Neural crest cell (in vitro differentiated cells): ENCODE results near the gene PRKG2. TPM values are rescaled to one million over a fixed set of nuclear protein-coding genes. Genes with fewer than 3 reads are reported as not detected.

Experiments used
- DNase-seq: peaks from one replicate; pipeline ENCODE4 v3.0.0; 2021; ENCODE audit warnings: low read depth, mixed read lengths, low spot score
- H3K27ac Mint-ChIP-seq: one replicate; pipeline ENCODE4 v1.8.0; 2021; ENCODE audit warnings: mild to moderate bottlenecking, mixed read lengths; ENCODE audit not compliant: unreplicated experiment
- H3K27me3 Mint-ChIP-seq: 2 replicates; pipeline ENCODE4 v1.8.0; 2021; ENCODE audit warnings: low read depth, mild to moderate bottlenecking, mixed read lengths
- H3K36me3 Mint-ChIP-seq: 2 replicates; pipeline ENCODE4 v1.8.0; 2021; ENCODE audit warnings: low read depth, mild to moderate bottlenecking, mixed read lengths
- H3K4me1 Mint-ChIP-seq: 2 replicates; pipeline ENCODE4 v1.8.0; 2021; ENCODE audit warnings: mixed read lengths
- H3K4me3 Mint-ChIP-seq: one replicate; pipeline ENCODE4 v1.8.0; 2021; ENCODE audit warnings: mild to moderate bottlenecking, mixed read lengths
- H3K9me3 Mint-ChIP-seq: 2 replicates; pipeline ENCODE4 v1.8.0; 2021; ENCODE audit warnings: mixed read lengths
- total RNA-seq: library from RNA; stranded (reverse); gene quantifications from 2 replicates; pipeline ENCODE4 v1.2.1, GENCODE V29; 2021
- TF ChIP-seq, protein P1 (sequence below): fragments of 200-600 bp; sonication (generic); conservative IDR thresholded peaks from 2 replicates; pipeline ENCODE4 v1.5.0; 2021; ENCODE audit warnings: antibody characterized with exemption, mild to moderate bottlenecking

The PRKG2 gene
- total RNA-seq, 1 donor from 2014 or later = 0.77 TPM

DNA sequence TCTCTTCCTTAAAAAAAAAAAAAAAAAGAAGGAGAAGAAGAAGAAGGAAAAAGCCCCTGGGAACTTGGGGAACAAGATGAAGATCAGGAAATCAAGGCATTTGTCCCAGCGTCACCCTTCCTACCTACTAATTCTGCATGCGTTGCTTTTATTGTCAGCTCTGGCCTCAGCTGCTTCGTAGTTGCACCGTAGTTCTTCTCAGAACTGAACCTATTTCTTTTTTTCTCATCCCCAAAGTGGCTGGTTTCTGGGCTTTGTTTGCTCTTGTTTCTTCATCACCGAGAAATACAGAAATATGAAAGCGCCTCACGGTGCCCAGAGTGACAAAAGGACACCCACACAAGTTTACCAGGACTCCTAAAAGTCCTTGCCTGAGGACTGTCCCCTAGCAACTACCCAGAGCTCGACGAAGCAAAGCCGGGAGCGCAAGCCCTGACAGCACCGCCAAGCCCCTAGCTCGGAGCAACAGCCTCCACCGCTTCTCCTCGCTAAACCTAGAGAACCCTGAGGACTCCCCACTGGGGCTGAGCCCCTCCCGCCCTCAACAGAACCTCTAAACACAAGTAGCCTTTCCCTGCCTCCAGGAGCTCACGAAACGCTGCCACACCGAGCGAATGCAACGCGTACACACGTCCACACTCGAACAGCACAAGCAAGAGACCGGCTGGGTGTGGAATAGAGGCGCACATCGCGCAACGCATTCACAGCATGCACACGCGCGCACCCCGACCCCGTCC, 710 bp downstream of the PRKG2 start:
- peaks cover 12% of the 10 kb centered on the region for H3K4me1 Mint-ChIP-seq
- no peak overlapping the region for H3K27ac Mint-ChIP-seq
- peaks cover 44% of the 10 kb centered on the region for H3K27me3 Mint-ChIP-seq
- peaks cover under 1% of the 10 kb centered on the region for H3K9me3 Mint-ChIP-seq
- TF ChIP-seq, protein P1, sequence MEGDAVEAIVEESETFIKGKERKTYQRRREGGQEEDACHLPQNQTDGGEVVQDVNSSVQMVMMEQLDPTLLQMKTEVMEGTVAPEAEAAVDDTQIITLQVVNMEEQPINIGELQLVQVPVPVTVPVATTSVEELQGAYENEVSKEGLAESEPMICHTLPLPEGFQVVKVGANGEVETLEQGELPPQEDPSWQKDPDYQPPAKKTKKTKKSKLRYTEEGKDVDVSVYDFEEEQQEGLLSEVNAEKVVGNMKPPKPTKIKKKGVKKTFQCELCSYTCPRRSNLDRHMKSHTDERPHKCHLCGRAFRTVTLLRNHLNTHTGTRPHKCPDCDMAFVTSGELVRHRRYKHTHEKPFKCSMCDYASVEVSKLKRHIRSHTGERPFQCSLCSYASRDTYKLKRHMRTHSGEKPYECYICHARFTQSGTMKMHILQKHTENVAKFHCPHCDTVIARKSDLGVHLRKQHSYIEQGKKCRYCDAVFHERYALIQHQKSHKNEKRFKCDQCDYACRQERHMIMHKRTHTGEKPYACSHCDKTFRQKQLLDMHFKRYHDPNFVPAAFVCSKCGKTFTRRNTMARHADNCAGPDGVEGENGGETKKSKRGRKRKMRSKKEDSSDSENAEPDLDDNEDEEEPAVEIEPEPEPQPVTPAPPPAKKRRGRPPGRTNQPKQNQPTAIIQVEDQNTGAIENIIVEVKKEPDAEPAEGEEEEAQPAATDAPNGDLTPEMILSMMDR = no peak
- no peaks in the 10 kb centered on the region for H3K36me3 Mint-ChIP-seq
- peak; percentile 12 for DNase-seq
- H3K4me3 Mint-ChIP-seq = peak overlapping the region; percentile 86

DNA sequence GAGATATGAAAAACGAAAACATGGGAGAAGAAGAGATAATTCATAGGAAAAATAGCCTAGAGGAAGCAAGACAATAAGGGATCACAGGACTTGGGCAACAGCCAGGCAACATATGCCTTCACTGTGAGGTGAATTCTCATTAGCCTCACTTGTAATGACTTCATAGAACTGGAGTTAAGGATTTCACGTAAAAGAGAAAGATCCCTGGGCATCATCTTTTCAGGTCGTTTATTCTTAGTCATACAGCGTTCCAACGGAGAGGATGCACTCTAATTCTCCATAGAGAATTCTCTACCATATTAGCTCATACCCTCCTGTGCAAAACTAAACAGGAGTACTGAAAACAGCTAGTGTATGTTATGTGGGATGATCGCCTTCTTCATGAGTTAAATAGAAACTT, 1.4 kb downstream of the PRKG2 start:
- TF ChIP-seq, protein P1 = no peak
- Mint-ChIP-seq H3K27ac (no peak overlapping the region), H3K4me3 (peak overlapping the region; percentile 86), H3K4me1 (peaks cover 12% of the 10 kb centered on the region), H3K9me3 (peaks cover 2% of the 10 kb centered on the region), H3K36me3 (no peaks in the 10 kb centered on the region), H3K27me3 (peaks cover 40% of the 10 kb centered on the region)
- DNase-seq = no peak

DNA sequence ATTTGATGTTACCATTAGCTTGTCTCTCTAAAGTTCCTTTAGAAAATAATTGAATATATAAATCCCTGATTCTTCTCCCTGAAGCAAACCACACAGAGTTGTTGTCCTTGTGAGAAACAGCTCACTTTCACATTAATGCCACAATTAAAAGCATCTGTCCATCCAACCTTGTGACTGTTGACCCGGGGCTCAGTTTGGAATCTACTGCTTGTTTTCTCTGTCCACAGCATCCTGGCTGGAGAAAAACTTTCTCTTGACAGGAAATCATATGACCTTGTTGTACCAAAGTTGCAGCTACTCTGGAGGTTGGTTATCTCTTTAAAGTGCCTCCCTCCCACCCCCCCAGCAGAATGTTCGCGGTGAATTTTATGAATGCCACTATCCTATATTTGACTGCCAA, 3.1 kb downstream of the PRKG2 start:
- Mint-ChIP-seq H3K27me3 (peaks cover 35% of the 10 kb centered on the region), H3K36me3 (no peaks in the 10 kb centered on the region), H3K9me3 (peaks cover 2% of the 10 kb centered on the region), H3K4me1 (peaks cover 12% of the 10 kb centered on the region), H3K27ac (no peak overlapping the region), H3K4me3 (no peak overlapping the region)
- TF ChIP-seq, protein P1 = no peak
- no peak for DNase-seq

DNA sequence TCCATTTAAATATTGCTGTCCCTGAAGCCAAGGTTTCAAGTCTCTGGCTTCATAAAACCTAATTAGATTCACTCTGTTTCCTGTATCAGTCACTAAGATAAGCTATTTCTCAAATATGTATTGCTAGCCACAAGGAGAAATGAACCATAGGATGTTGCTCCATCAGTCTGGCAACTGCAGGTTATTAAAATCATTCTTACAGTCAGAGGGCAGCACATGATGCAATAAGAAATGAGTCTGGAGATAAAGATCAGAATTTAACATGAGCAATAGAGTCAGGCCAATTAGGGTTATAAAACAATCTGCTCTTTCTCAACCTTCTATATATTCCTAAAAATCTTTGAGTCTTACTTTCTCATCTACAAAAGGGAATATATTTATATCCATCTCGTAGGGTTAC, 7.2 kb downstream of the PRKG2 start:
- DNase-seq = no peak
- TF ChIP-seq, protein P1 = no peak
- peaks cover 33% of the 10 kb centered on the region for H3K27me3 Mint-ChIP-seq
- H3K27ac Mint-ChIP-seq = no peak overlapping the region
- no peaks in the 10 kb centered on the region for H3K36me3 Mint-ChIP-seq
- H3K4me3 Mint-ChIP-seq = no peak overlapping the region
- H3K9me3 Mint-ChIP-seq = peaks cover 2% of the 10 kb centered on the region
- peaks cover 4% of the 10 kb centered on the region for H3K4me1 Mint-ChIP-seq

DNA sequence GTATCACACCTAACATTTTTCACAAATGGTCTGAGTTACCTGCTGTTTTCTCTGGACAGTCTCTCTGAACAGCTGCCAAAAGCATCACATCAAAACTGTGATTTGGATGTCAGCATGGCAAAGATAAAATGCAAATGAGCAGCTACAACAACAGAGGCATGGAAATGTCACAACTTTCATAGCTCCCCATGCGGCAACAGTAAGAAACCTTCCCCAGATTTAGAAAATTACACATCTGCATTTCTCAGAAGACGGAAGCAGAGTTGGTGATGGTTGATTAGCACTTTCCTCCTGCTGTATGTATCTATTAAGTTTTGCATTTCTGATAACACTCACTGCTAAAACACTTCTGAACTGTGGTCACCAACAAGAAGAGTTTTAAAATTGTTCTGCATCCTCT, 9.7 kb downstream of the PRKG2 start:
- Mint-ChIP-seq H3K4me3 (no peak overlapping the region), H3K9me3 (peaks cover 2% of the 10 kb centered on the region), H3K36me3 (no peaks in the 10 kb centered on the region), H3K27ac (no peak overlapping the region), H3K27me3 (peaks cover 33% of the 10 kb centered on the region), H3K4me1 (peaks cover 4% of the 10 kb centered on the region)
- DNase-seq = no peak
- TF ChIP-seq, protein P1 = no peak
